ENCODE results near the gene GRK5.

DNA sequence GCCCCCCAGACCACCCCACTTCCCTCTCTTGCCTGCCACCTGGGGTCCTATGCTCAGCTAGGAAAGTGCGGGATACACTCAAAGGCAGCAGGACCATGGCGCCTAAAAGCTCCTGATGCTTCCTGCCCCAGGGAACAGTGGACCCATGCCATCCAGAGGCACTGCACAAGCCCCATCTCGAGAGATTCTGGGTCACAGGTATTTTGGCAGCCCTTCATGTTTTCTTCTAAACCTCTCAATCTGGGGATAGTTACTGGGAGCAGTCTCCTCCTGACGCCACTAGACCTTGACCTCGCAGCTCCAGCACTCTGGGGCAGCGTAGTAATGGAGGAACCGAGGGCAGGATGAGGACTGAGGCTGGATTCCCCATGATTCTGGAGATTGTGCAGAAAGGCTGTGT lies 107.1 kb downstream of the GRK5 start:
- TF ChIP-seq POLR2A (IDR thresholded peaks at IDR 0.05): no peak
- TF ChIP-seq, protein P1, sequence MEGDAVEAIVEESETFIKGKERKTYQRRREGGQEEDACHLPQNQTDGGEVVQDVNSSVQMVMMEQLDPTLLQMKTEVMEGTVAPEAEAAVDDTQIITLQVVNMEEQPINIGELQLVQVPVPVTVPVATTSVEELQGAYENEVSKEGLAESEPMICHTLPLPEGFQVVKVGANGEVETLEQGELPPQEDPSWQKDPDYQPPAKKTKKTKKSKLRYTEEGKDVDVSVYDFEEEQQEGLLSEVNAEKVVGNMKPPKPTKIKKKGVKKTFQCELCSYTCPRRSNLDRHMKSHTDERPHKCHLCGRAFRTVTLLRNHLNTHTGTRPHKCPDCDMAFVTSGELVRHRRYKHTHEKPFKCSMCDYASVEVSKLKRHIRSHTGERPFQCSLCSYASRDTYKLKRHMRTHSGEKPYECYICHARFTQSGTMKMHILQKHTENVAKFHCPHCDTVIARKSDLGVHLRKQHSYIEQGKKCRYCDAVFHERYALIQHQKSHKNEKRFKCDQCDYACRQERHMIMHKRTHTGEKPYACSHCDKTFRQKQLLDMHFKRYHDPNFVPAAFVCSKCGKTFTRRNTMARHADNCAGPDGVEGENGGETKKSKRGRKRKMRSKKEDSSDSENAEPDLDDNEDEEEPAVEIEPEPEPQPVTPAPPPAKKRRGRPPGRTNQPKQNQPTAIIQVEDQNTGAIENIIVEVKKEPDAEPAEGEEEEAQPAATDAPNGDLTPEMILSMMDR (IDR thresholded peaks at IDR 0.05): no peak

Measured in tibial nerve (tissue), 3 donors.